Stimulated activated CD8-positive, alpha-beta memory T cell treated with anti-CD3 and anti-CD28 coated beads, Interleukin-15, amount 100 ng/mL, for 24 hours (primary cell): Measurements from ENCODE around the gene MAP6.

Experiments used
- DNase-seq: peaks from one replicate; pipeline ENCODE4 v3.0.0-alpha.2; 2020; ENCODE audit warnings: low read depth

The MAP6 gene

GRCh38 chr11:75631086-75631730 lies 37.6 kb downstream of the MAP6 start:
- DNase-seq: no peak

GRCh38 chr11:75627906-75628668 lies 40.8 kb downstream of the MAP6 start:
- DNase-seq: no peak

GRCh38 chr11:75626889-75627529 lies 41.8 kb downstream of the MAP6 start:
- DNase-seq: no peak

- no peak for DNase-seq
These were observed 42.6 kb downstream of the MAP6 start for GRCh38 chr11:75625991-75626888.

- DNase-seq: no peak
These were observed 43.8 kb downstream of the MAP6 start for GRCh38 chr11:75625021-75625420.

- DNase-seq: no peak
These were observed 52.6 kb downstream of the MAP6 start for GRCh38 chr11:75616281-75616680.

- no peak for DNase-seq
These were observed 53.1 kb downstream of the MAP6 start for GRCh38 chr11:75615751-75616150.

- DNase-seq: no peak
These were observed 57.0 kb downstream of the MAP6 start for GRCh38 chr11:75611823-75612222.

GRCh38 chr11:75606099-75606498 lies 62.7 kb downstream of the MAP6 start:
- no peak for DNase-seq

- no peak for DNase-seq
These were observed 64.8 kb downstream of the MAP6 start for GRCh38 chr11:75603791-75604736.

- DNase-seq: no peak
These were observed 65.9 kb downstream of the MAP6 start for GRCh38 chr11:75602951-75603350.

- no peak for DNase-seq
These were observed 67.3 kb downstream of the MAP6 start for GRCh38 chr11:75601494-75601893.

GRCh38 chr11:75600356-75600755 lies 68.5 kb downstream of the MAP6 start:
- DNase-seq: no peak

- no peak for DNase-seq
These were observed 69.9 kb downstream of the MAP6 start for GRCh38 chr11:75598900-75599299.

GRCh38 chr11:75598264-75598663 lies 70.6 kb downstream of the MAP6 start:
- DNase-seq: no peak

- DNase-seq: no peak
These were observed 71.2 kb downstream of the MAP6 start for GRCh38 chr11:75597636-75598035.

GRCh38 chr11:75596914-75597313 lies 71.9 kb downstream of the MAP6 start:
- no peak for DNase-seq

- DNase-seq: no peak
These were observed 73.4 kb downstream of the MAP6 start for GRCh38 chr11:75595429-75595828.

- DNase-seq: no peak
These were observed 74.6 kb downstream of the MAP6 start for GRCh38 chr11:75594211-75594610.

GRCh38 chr11:75593286-75593915 lies 75.4 kb downstream of the MAP6 start:
- no peak for DNase-seq

- DNase-seq: no peak
These were observed 76.1 kb downstream of the MAP6 start for GRCh38 chr11:75592715-75593114.
